GM12865 (cell line): Measurements from ENCODE around the gene SLC25A23.
"Not testable (repeated sequence)": the region's sequence is repeated elsewhere in the genome, so short reads cannot be mapped to it uniquely, and the experiment has no call there.

Experiments used
- DNase-seq: peaks from one replicate; pipeline ENCODE4 v3.0.0; 2010; ENCODE audit warnings: low read depth
- H3K4me3 ChIP-seq: 2 replicates; pipeline ENCODE4 v1.5.1; 2011; ENCODE audit warnings: mild to moderate bottlenecking, low read depth, low read length, control low read depth
- CTCF ChIP-seq: IDR thresholded peaks from 2 replicates; pipeline ENCODE4 v1.5.1; 2011; ENCODE audit warnings: low read length, control low read depth, low read depth, inconsistent platforms; ENCODE audit not compliant: insufficient read depth; ENCODE audit errors: missing control alignments

The SLC25A23 gene

GRCh38 chr19:6406401-6406800 is 53.2 kb downstream of the SLC25A23 start:
- no peak overlapping the region for H3K4me3 ChIP-seq
- TF ChIP-seq CTCF, result no peak
- no peak for DNase-seq

GRCh38 chr19:6402837-6403608 is 56.6 kb downstream of the SLC25A23 start:
- H3K4me3 ChIP-seq, result no peak overlapping the region
- no peak for TF ChIP-seq CTCF
- DNase-seq, result no peak

GRCh38 chr19:6402058-6402457 is 57.5 kb downstream of the SLC25A23 start:
- H3K4me3 ChIP-seq, result no peak overlapping the region
- no peak for DNase-seq
- no peak for TF ChIP-seq CTCF

GRCh38 chr19:6400062-6400944 is 59.3 kb downstream of the SLC25A23 start:
- not testable (repeated sequence) for H3K4me3 ChIP-seq, DNase-seq

- H3K4me3 ChIP-seq, result no peak overlapping the region
- no peak for TF ChIP-seq CTCF
- DNase-seq, result no peak
These were observed 63.3 kb downstream of the SLC25A23 start for GRCh38 chr19:6396305-6396704.

GRCh38 chr19:6394831-6395230 is 64.8 kb downstream of the SLC25A23 start:
- TF ChIP-seq CTCF, result no peak
- H3K4me3 ChIP-seq, result no peak overlapping the region
- no peak for DNase-seq

GRCh38 chr19:6393983-6394412 is 65.6 kb downstream of the SLC25A23 start:
- TF ChIP-seq CTCF, result no peak
- peak overlapping the region; percentile 77 for H3K4me3 ChIP-seq
- no peak for DNase-seq
